Stimulated activated CD8-positive, alpha-beta memory T cell treated with anti-CD3 and anti-CD28 coated beads, Interleukin-7, amount 100 ng/mL, for 48 hours (primary cell): ENCODE measurements around the gene NF1.

Experiments used
- DNase-seq, 2 donors: peaks; one replicate each; pipeline ENCODE4 v3.0.0-alpha.2; 2020; ENCODE audit warnings: low read depth in 1 of 2; ENCODE audit errors: extremely low read depth in 1 of 2

Gene NF1

DNA sequence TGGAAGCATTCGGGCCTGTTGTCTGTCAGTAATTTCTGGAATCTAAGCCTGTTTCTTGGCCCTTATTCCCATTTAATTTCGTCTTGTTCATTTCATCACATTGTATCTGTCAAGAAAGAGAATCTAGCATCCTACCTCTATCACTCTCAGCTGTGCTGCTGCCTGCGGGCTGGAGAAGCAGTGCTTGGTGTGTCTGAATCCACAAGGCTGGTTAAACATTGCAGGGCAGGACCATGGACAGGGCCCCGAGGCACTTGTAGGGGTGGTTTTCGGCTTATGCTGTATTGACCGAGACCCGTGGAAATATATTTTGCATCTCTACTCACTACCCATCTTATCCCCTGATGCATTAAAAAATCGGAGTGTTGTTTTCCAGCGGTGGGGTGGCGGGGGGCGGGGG is 299.8 kb downstream of the NF1 start:
- DNase-seq, result peak in 1 of 2 donors; percentile 21

DNA sequence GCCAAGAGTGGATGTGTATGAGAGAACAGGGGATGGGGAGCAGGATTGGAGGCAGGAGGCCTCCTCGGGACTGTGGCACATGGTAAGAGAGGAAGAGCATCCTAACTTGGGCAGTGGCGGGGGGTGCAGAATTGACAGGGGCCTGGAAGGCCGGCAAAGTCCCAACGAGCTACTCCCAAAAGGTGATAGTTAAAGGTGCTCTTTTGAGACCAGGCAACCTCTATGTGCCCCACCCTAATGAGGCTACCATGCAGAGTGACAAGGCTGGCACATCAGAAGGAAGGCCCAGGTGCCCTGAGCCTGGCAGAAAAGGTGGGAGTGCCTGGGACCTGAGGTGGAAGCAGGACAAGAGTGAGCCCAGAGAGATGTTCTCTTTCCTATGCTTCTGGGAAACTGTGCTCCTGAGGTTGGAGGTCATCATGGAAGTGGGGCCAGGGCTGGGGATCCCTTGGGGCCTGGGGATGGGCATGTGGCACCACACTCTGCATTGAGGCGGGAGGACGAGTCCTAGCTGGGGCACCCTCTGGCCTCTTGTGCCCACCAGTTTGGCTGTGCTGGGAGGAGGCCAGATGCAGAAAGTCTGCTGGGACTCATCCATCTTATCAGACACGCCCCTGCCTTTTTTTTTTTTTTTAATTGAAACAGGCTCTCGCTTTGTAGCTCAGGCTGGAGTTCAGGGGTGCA is 302.6 kb downstream of the NF1 start:
- DNase-seq, result no peak

- no peak for DNase-seq
These were observed 303.9 kb downstream of the NF1 start for GRCh38 chr17:31398381-31399311.

- no peak for DNase-seq
These were observed 305.7 kb downstream of the NF1 start for GRCh38 chr17:31400481-31400950.

DNA sequence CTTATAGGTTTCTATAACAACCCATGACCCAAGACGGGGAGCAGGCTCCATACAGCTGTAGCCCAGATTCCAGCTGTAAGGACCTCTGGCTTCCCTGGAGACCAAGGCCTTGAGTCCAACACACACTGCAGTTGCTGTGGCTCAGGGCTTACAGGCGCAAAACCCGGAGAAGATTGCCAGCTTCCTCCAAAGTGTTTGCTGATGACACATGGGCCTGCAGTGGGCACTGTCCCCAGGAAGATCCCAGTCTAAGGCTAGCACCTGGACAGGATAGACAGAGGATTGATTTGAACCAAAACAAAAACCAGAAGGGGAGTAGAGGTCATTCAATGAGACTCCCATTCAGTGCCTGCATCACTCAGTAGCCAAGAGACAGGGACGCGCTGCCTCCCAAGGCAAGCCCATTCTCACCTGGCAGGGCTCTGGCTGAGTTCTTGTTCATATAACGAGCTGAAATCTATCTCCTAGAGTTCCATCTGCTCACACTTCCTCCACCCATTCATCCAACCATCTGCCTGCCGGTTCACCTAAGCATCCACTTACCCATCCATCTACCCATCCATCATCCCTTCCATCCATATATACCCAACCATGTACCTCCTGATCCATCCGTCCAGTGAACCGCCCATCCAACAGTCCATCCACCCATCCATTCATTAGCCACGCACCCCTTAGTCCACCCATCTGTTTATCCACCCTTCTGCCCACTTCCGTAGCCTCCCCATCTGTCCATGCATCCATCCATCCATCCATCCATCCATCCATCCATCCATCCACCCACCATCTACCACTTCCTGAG is 306.9 kb downstream of the NF1 start:
- DNase-seq, result no peak

GRCh38 chr17:31404028-31404949 is 309.5 kb downstream of the NF1 start:
- no peak for DNase-seq

GRCh38 chr17:31405890-31406371 is 311.2 kb downstream of the NF1 start:
- DNase-seq, result no peak

- no peak for DNase-seq
These were observed 313.8 kb downstream of the NF1 start for GRCh38 chr17:31408586-31408985.

DNA sequence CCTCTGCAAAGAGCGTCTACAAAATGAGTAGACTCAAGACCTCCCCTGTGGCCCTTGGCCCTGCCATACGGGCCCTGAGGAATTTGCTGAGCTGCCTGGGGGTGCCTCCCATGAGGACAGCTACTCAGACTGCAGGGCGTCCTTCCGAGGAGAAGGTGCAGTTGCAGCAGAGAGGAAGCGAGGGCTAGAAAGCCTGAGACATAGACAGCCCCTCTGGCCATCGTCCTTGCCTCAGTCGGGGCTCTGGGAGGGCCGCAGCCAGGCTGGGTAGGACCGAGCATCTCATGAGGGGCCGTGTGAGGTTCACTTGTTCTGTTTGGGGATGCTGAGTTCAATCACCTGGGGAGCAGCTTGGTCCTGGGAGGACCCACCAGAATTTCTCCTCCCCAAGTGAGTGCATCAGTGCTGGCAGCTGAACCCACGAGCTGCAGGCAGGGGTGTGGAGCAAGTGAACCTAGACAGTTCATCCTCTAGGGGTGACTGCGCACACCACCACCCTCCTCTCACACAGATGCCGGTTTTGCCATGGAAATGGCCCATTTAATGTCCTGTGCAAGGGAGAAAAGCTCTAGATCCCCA is 317.0 kb downstream of the NF1 start:
- DNase-seq, result no peak

DNA sequence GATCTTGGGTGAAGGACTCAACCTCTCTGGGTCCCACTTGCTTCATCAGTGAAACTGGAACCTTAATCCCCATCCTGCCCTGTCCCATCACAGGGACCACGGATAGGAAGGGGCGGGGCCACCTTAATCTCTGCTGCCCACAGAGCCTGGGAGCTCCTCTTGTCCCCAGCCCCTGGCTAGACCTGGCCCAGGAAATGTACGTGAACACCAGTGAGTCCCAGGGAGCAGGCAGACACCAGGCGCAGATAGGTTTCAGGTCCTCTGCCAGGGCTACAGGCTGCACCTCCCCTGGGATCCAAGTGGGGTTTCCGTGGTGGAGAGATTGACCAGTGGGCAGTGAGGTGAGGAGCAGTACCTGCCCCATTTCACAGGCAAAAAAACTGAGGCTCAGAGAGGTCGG is 317.7 kb downstream of the NF1 start:
- DNase-seq, result no peak

DNA sequence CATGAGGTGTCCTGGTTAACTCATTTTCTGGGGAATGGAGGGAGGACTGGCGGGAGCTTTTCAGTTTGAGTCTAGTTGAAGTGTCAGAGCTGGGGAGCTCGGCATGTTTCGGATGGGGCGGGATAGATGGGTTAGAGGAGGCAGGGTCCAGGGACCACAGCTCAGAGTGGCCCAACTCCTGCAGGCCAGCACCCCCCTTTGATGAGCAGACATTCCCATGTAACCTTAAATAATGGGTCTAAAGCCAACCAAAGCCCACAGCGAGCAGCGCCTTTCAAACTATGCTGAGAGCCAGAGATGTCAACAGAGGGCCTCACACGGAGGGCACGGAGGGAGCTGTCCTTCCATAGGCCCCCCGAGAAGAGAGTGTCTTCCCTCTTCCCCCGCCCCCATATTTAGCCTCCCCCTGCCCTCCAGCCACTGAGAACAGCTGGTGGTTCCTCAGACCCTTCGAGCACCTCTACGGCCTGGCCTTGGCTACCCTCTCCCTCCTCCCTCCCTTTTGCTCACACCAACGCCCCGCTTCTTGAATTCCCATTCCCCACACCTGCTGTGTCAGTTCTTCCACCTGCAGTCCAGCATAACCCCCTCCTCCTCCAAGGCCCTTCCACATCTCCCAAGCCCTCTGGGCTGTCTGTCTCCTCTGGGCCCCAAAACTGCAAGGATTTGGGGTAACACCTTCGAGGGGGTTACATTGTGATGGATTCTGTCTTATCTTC is 318.5 kb downstream of the NF1 start:
- no peak for DNase-seq

DNA sequence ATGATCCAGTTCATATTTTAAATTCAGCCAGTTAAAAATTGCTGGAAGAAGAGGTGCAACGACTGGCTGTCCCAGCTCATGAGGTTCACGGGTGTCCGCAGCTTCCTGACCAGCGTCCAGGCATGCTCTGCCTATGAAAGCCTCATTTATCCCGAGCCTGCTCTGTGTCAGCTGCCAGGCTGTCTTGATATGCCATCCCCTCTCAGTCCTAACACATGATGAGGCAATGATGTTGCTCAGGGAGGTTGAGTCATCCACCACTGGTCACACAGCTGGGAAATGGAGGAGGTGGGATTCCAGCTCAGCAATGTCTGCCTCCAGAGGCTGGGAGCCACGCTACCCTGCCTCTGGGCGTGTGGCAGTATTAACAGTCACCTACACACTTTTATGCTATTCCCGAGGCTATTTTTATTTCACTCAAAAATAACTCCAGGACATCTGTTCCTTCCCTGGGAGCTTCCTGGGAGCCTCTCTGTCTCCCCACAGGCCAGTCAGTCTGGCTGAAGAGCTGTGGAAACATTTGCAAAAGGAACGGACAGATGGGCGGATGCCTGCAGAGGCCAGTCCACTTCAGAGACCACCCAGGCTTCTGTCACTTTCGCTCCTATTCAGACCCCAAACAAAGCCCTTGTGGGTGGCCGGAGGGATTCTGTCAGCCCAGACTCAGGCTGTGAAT is 319.2 kb downstream of the NF1 start:
- DNase-seq, result no peak

DNA sequence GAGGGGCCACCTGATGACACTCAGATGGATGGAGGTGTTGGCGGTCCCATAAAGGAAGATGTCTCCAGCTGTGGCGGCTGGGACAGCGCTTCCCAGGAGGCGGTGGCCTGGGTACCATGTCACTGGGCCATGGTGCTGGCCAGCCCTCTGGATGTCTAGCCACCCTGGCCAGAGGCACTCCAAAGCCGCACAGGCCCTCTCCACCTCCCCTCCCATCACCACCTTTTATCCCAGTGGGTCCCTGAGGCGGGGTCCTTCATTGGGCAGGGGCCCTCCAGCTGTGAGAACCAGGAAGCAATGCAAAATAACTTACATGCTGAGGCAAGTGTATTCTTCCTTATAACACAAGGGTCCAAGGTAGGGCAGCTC is 319.8 kb downstream of the NF1 start:
- no peak for DNase-seq

- no peak for DNase-seq
These were observed 320.3 kb downstream of the NF1 start for GRCh38 chr17:31415004-31415454.

DNA sequence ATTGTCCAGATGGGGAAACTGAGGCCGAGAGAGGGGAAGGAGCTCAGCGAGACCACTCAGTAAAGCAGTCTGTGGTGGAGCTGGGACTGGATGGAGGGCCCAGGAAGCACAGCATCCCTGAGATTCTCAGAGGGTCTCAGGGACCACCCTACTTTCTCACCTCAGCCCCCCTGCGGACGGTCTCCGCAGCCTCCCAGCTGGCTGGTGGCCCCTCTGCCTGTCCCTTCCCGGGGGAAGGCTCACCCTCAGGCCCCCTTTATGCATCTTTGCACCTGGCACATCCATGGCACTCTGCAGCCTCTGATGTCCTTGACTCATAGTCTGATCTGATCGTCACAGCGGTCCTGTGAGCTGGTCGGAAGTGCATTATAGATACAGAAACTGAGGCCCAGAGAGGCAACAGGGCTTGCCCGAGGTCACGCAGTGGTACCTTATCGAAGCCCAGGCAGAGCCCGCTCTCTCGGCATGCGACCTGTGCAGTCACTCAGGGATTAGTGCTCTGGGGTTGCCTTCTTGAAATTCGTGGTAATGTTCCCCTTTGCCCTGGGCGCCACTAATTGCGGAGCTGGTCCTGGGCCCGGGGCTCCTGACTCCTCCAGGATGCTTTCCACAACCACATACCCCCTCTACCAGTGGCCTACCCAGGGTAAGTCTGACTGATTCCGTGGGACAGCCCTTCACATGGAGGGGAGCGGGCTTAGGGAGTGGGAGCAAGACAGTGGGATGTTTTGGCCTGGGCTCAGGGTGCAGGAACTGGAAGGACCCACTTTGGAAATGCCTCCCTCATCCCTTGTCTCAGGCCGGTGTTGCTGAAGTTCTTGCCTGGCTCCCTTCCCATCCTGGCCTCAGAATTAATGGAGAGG is 321.1 kb downstream of the NF1 start:
- DNase-seq, result no peak

- DNase-seq, result no peak
These were observed 321.7 kb downstream of the NF1 start for GRCh38 chr17:31416503-31416923.

DNA sequence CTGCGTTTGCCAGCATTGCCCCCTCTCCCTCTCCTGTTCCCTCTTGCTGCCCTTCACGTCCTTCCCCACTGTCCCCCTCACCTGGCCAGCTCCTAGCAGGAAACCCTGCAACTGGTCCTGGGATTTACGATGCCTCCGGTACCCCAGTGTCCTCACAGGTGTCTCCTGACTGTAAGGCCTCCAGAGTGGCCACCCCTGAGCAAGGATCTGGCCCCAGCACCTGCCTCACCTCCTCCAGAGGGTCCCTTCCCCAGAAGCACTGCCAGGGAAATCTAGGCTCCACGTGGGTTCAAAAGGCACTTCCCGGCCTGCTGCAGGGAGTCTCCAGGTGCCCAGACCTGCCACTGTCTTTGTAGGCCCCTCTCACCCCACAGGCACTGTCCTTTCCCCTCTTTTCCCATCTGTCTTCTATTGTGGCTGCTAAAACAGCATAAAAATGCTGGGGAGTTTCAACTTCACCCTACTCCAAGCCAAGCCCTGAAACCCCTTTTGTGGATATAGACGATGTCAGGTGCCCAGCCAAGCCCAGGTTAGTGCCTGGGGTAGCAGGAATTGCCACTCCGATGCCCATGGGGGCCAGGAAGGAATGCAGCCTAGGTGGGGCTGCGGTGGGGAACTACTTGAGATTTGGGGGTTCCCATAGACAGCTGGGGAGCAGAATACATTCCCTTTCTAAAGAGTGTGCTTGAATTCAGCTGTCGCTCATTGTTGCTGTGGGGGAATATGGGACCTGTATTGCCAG is 322.4 kb downstream of the NF1 start:
- DNase-seq, result no peak
